OCI-LY1 (cell line): ENCODE measurements around the gene ARRDC2.
"Not testable (repeated sequence)": the region's sequence is repeated elsewhere in the genome, so short reads cannot be mapped to it uniquely, and the experiment has no call there.

ENCODE experiments used
- H2AFZ ChIP-seq: fragments of 200-600 bp; sonication (generic), shearing (Covaris generic); 2 replicates; pipeline ENCODE4 v1.6.0; 2014; ENCODE audit warnings: antibody characterized with exemption, mild to moderate bottlenecking, low read length
- H3F3A ChIP-seq: fragments of 200-600 bp; sonication (generic), shearing (Covaris generic); 2 replicates; pipeline ENCODE4 v1.6.0; 2014; ENCODE audit warnings: mild to moderate bottlenecking, antibody characterized with exemption, low read length, moderate library complexity; ENCODE audit not compliant: insufficient read depth
- H3K27ac ChIP-seq: fragments of 200-600 bp; sonication (generic); 2 replicates; pipeline ENCODE4 v1.5.1; 2014; ENCODE audit warnings: low read length, mixed run types, mild to moderate bottlenecking, low read depth; ENCODE audit not compliant: poor library complexity, severe bottlenecking
- H3K27me3 ChIP-seq: fragments of 200-600 bp; sonication (generic); 2 replicates; pipeline ENCODE4 v1.6.0; 2014; ENCODE audit warnings: antibody characterized with exemption, mild to moderate bottlenecking, low read length, moderate library complexity; ENCODE audit not compliant: insufficient read depth
- H3K36me3 ChIP-seq: fragments of 200-600 bp; sonication (generic); 2 replicates; pipeline ENCODE4 v1.6.1; 2014; ENCODE audit warnings: mild to moderate bottlenecking, antibody characterized with exemption, low read length, moderate library complexity, mixed read lengths; ENCODE audit not compliant: insufficient read depth
- H3K4me1 ChIP-seq: fragments of 200-600 bp; sonication (generic); 2 replicates; pipeline ENCODE4 v1.5.1; 2014; ENCODE audit warnings: mild to moderate bottlenecking, low read length, moderate library complexity; ENCODE audit not compliant: insufficient read depth, severe bottlenecking
- H3K4me2 ChIP-seq: fragments of 200-600 bp; sonication (generic), shearing (Covaris generic); 2 replicates; pipeline ENCODE4 v1.6.1; 2014; ENCODE audit warnings: low read length
- H3K4me3 ChIP-seq: fragments of 200-600 bp; sonication (generic); 2 replicates; pipeline ENCODE4 v1.5.1; 2014; ENCODE audit warnings: low read length, low read depth, mild to moderate bottlenecking, mixed read lengths; ENCODE audit not compliant: poor library complexity, severe bottlenecking
- H3K79me2 ChIP-seq: fragments of 200-600 bp; shearing (Covaris generic); 2 replicates; pipeline ENCODE4 v1.6.1; 2016; ENCODE audit warnings: mixed run types, low read length, mixed read lengths; ENCODE audit not compliant: insufficient read depth
- H3K9ac ChIP-seq: fragments of 200-600 bp; sonication (generic), shearing (Covaris generic); 2 replicates; pipeline ENCODE4 v1.6.1; 2014; ENCODE audit warnings: mild to moderate bottlenecking, low read length, mixed read lengths
- H3K9me2 ChIP-seq: fragments of 200-600 bp; sonication (generic), shearing (Covaris generic); 2 replicates; pipeline ENCODE4 v1.6.1; 2014; ENCODE audit warnings: low read depth, mild to moderate bottlenecking, low read length, mixed read lengths
- H3K9me3 ChIP-seq: fragments of 200-600 bp; shearing (Covaris generic); 2 replicates; pipeline ENCODE4 v1.6.1; 2014; ENCODE audit warnings: low read length, mixed read lengths
- H4K20me1 ChIP-seq: fragments of 200-600 bp; sonication (generic), shearing (Covaris generic); 2 replicates; pipeline ENCODE4 v1.6.0; 2016; ENCODE audit warnings: mild to moderate bottlenecking, low read length; ENCODE audit not compliant: insufficient read depth
- CTCF ChIP-seq: fragments of 200-600 bp; sonication (generic), shearing (Covaris generic); IDR thresholded peaks from 2 replicates; pipeline ENCODE4 v1.5.1; 2017; ENCODE audit warnings: mild to moderate bottlenecking, antibody characterized with exemption, low read length, moderate library complexity, mixed read lengths
- EZH2 ChIP-seq: fragments of 200-600 bp; sonication (generic), shearing (Covaris generic); IDR thresholded peaks from 2 replicates; pipeline ENCODE4 v1.8.0; 2017; ENCODE audit warnings: borderline replicate concordance, mixed run types, mild to moderate bottlenecking, antibody characterized with exemption, low read length, moderate library complexity, mixed read lengths

Gene ARRDC2

GRCh38 chr19:18023622-18024251 is 15.8 kb downstream of the ARRDC2 start:
- no peaks in the 10 kb centered on the region for H4K20me1 ChIP-seq
- H3F3A ChIP-seq, result no peaks in the 10 kb centered on the region; the same call in 1 of the 2 replicates
- H3K4me1 ChIP-seq, result peaks cover 39% of the 10 kb centered on the region
- no peaks in the 10 kb centered on the region for H3K9me2 ChIP-seq
- peak overlapping the region; percentile 72 for H3K9ac ChIP-seq
- peak overlapping the region; percentile 73 for H3K4me3 ChIP-seq
- no peaks in the 10 kb centered on the region for H3K9me3 ChIP-seq
- TF ChIP-seq EZH2 (no peak), CTCF (no peak)
- no peaks in the 10 kb centered on the region for H3K36me3 ChIP-seq
- peak overlapping the region; percentile 92 for H3K27ac ChIP-seq
- H3K4me2 ChIP-seq, result peak overlapping the region; percentile 86
- no peak overlapping the region for H2AFZ ChIP-seq
- H3K27me3 ChIP-seq, result no peaks in the 10 kb centered on the region
- H3K79me2 ChIP-seq, result no peaks in the 10 kb centered on the region

GRCh38 chr19:18027151-18027550 is 19.2 kb downstream of the ARRDC2 start:
- Histone ChIP-seq H3K36me3 (no peaks in the 10 kb centered on the region), H3K9ac (no peak overlapping the region), H3K4me1 (peaks cover 50% of the 10 kb centered on the region), H3F3A (no peaks in the 10 kb centered on the region; the same call in 1 of the 2 replicates), H2AFZ (no peak overlapping the region), H3K9me3 (no peaks in the 10 kb centered on the region), H3K4me2 (no peak overlapping the region), H3K27ac (no peak overlapping the region), H3K79me2 (no peaks in the 10 kb centered on the region), H3K27me3 (no peaks in the 10 kb centered on the region), H3K4me3 (no peak overlapping the region), H4K20me1 (no peaks in the 10 kb centered on the region), H3K9me2 (no peaks in the 10 kb centered on the region)
- TF ChIP-seq EZH2 (no peak), CTCF (no peak)

- no peak overlapping the region; the same call in 1 of the 2 replicates for H3K4me2 ChIP-seq
- H3K4me1 ChIP-seq, result peaks cover 25% of the 10 kb centered on the region
- TF ChIP-seq EZH2 (no peak), CTCF (no peak)
- H3F3A ChIP-seq, result no peaks in the 10 kb centered on the region; the same call in 1 of the 2 replicates
- H3K36me3 ChIP-seq, result no peaks in the 10 kb centered on the region
- H3K27ac ChIP-seq, result peak overlapping the region; percentile 39
- H3K9me2 ChIP-seq, result no peaks in the 10 kb centered on the region
- no peak overlapping the region; the same call in 1 of the 2 replicates for H3K9ac ChIP-seq
- H3K9me3 ChIP-seq, result no peaks in the 10 kb centered on the region
- no peak overlapping the region for H3K4me3 ChIP-seq
- H4K20me1 ChIP-seq, result no peaks in the 10 kb centered on the region
- H2AFZ ChIP-seq, result no peak overlapping the region
- H3K27me3 ChIP-seq, result no peaks in the 10 kb centered on the region
- no peaks in the 10 kb centered on the region for H3K79me2 ChIP-seq
These were observed 21.8 kb downstream of the ARRDC2 start for GRCh38 chr19:18029617-18030338.

- not testable (repeated sequence) for H3K79me2 ChIP-seq, H4K20me1 ChIP-seq, H3K9me2 ChIP-seq, H3F3A ChIP-seq, H3K9ac ChIP-seq, H2AFZ ChIP-seq, H3K36me3 ChIP-seq, H3K27me3 ChIP-seq, H3K9me3 ChIP-seq, H3K4me3 ChIP-seq
- H3K4me2 ChIP-seq, result 0 out of 2 replicates have a peak overlapping the region, but pooled peaks have one; percentile 10
- peak overlapping the region; percentile 62 for H3K27ac ChIP-seq
- peaks cover 34% of the 10 kb centered on the region for H3K4me1 ChIP-seq
These were observed 23.4 kb downstream of the ARRDC2 start for GRCh38 chr19:18031401-18031800.

- H3K27ac ChIP-seq, H3K9ac ChIP-seq, H3K4me2 ChIP-seq, H3K27me3 ChIP-seq, H3K4me3 ChIP-seq, H3K9me2 ChIP-seq, H3F3A ChIP-seq, H3K9me3 ChIP-seq, H3K79me2 ChIP-seq, H3K36me3 ChIP-seq, H2AFZ ChIP-seq, H4K20me1 ChIP-seq: not testable (repeated sequence)
- H3K4me1 ChIP-seq, result peaks cover 38% of the 10 kb centered on the region
These were observed 24.1 kb downstream of the ARRDC2 start for GRCh38 chr19:18032102-18032501.
